MCF 10A (cell line): ENCODE results near the gene NAALADL1. TPM values are rescaled to one million over a fixed set of nuclear protein-coding genes. Genes with fewer than 3 reads are reported as not detected.

Source experiments
- BruUV-seq: library from RNA; stranded (reverse); fragments of 400-500 nt; replicated peaks from 2 replicates; lab custom pipeline; 2021; lab: Mats Ljungman, UMichigan
- CTCF ChIA-PET: fragments of 300-600 bp; sonication (Branson Sonifier 250); formaldehyde crosslinking; extraction: SDS; loops from one replicate; lab custom pipeline; 2021; ENCODE audit warnings: antibody characterized with exemption, inconsistent platforms; lab: Yijun Ruan, JAX
- POLR2A ChIA-PET: fragments of 300-600, 350-650 bp; sonication (Branson Sonifier 250); formaldehyde crosslinking; extraction: SDS; loops from one replicate; lab custom pipeline; 2020; ENCODE audit warnings: antibody characterized with exemption, inconsistent platforms; lab: Yijun Ruan, JAX
- DNase-seq: peaks from one replicate; pipeline ENCODE4 v3.0.0-alpha.2; 2018; ENCODE audit not compliant: unreplicated experiment
- H3K27ac Mint-ChIP-seq: one replicate; pipeline ENCODE4 v1.8.0; 2022; ENCODE audit warnings: mild to moderate bottlenecking, low read depth, mixed read lengths; ENCODE audit not compliant: unreplicated experiment
- H3K27me3 Mint-ChIP-seq: one replicate; pipeline ENCODE4 v1.8.0; 2022; ENCODE audit warnings: mixed read lengths; ENCODE audit not compliant: insufficient read depth, unreplicated experiment
- H3K36me3 Mint-ChIP-seq: one replicate; pipeline ENCODE4 v1.8.0; 2022; ENCODE audit warnings: mild to moderate bottlenecking, moderate library complexity, mixed read lengths; ENCODE audit not compliant: insufficient read depth, unreplicated experiment
- H3K4me1 Mint-ChIP-seq: one replicate; pipeline ENCODE4 v1.8.0; 2022; ENCODE audit warnings: mixed read lengths; ENCODE audit not compliant: insufficient read depth, unreplicated experiment
- H3K4me3 Mint-ChIP-seq: one replicate; pipeline ENCODE4 v1.8.0; 2022; ENCODE audit warnings: mild to moderate bottlenecking, moderate library complexity, mixed read lengths; ENCODE audit not compliant: unreplicated experiment
- H3K9me3 Mint-ChIP-seq: one replicate; pipeline ENCODE4 v1.8.0; 2022; ENCODE audit warnings: mixed read lengths; ENCODE audit not compliant: unreplicated experiment
- intact Hi-C: fragments of 100-400 bp; cut with micrococcal nuclease; formaldehyde crosslinking; loops from 2 replicates; pipeline ENCODE4 v1.14.1; 2022
- total RNA-seq: library from RNA; stranded (reverse); gene quantifications from 2 replicates; pipeline ENCODE4 v1.2.3, GENCODE V29; 2022
- TF ChIP-seq, protein P1 (sequence below): fragments of 200-600 bp; IDR thresholded peaks from one replicate; pipeline ENCODE4 v1.8.0; 2022; ENCODE audit warnings: antibody characterized with exemption, mild to moderate bottlenecking; ENCODE audit not compliant: unreplicated experiment

Gene NAALADL1
- total RNA-seq, 1 experiment from 2014 or later = not detected

DNA sequence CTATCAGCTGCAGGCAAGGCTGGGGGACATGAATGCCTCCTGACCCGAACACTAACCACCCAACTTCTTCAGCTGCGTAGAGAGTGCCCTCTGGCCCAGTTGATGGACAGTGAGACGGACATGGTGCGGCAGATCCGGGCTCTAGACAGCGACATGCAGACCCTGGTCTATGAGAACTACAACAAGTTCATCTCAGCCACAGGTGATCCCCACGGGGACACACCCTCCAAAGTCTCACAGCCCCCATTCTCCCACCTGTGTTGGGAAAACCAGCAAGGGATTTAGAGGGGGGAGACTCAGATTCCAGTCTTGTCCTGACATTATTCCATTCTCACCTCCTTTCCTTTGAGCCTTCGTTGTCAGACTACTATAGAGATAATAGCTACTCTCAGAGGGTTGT is 38.6 kb upstream of the NAALADL1 start:
- Mint-ChIP-seq H3K4me3 (peak overlapping the region; percentile 80), H3K9me3 (no peaks in the 10 kb centered on the region), H3K4me1 (peaks cover 10% of the 10 kb centered on the region), H3K27me3 (no peaks in the 10 kb centered on the region), H3K27ac (peak overlapping the region; percentile 89), H3K36me3 (peaks cover 3% of the 10 kb centered on the region)
- intact Hi-C loops = no loop called here
- no peak for DNase-seq
- POLR2A ChIA-PET = interaction anchor here (0.6 to 5.0 kb wide), 26 partner anchors 11 to 325 kb away, joined by 3 to 63 read pairs (median 5); partner anchors contain the start of genes ARL2, CAPN1, CDC42BPG and CDCA5
- TSS peak; percentile 54 for BruUV-seq
- TF ChIP-seq, protein P1, sequence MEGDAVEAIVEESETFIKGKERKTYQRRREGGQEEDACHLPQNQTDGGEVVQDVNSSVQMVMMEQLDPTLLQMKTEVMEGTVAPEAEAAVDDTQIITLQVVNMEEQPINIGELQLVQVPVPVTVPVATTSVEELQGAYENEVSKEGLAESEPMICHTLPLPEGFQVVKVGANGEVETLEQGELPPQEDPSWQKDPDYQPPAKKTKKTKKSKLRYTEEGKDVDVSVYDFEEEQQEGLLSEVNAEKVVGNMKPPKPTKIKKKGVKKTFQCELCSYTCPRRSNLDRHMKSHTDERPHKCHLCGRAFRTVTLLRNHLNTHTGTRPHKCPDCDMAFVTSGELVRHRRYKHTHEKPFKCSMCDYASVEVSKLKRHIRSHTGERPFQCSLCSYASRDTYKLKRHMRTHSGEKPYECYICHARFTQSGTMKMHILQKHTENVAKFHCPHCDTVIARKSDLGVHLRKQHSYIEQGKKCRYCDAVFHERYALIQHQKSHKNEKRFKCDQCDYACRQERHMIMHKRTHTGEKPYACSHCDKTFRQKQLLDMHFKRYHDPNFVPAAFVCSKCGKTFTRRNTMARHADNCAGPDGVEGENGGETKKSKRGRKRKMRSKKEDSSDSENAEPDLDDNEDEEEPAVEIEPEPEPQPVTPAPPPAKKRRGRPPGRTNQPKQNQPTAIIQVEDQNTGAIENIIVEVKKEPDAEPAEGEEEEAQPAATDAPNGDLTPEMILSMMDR = no peak
- CTCF ChIA-PET = interaction anchor here (0.6 to 9.2 kb wide), 7 partner anchors 15 to 865 kb away, joined by 3 to 94 read pairs (median 3); partner anchors contain the start of gene TM7SF2

DNA sequence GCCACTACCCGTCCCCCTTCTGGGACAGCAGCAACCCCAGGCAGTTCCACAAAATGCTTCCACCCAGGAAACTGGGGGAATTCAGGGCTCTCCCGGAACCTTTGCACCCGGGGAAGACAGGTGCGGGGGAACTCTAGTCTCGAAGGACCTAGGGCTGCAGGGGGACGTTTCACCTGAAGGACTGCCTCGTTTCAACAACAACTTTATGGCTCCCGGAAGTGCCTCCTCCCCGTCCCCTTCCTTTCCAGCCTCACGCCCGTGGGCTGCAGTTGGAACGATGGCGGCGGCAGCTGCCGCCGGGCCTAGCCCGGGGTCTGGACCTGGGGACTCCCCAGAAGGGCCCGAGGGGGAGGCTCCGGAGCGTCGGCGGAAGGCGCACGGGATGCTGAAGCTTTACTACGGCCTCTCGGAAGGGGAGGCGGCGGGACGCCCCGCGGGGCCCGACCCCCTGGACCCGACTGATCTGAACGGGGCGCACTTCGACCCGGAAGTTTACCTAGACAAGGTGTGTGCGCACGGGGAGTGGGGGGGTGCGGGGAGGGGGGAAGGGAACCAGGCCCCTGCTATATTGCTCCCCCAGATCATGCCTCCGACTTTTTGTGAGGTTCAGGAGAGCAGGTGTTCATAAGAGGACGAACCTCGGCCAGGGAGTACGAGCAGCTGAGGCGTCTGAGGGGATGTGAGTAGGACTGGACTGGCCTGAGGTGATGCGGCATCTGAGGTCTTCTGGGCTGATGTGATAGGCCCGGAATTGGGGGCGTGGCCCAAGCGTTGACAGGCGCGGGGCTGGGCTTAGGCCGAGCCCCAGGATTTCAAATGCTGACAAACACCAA is 37.8 kb upstream of the NAALADL1 start, which contains the start of gene VPS51:
VPS51 (plus strand) TSS at position 241 of the 833 bp plus-strand sequence; CDS start at position 278, 37 bp downstream.
- no peaks in the 10 kb centered on the region for H3K9me3 Mint-ChIP-seq
- TF ChIP-seq, protein P1 = no peak
- no peaks in the 10 kb centered on the region for H3K27me3 Mint-ChIP-seq
- peak within 1 kb of the TSS; percentile 80 for H3K4me3 Mint-ChIP-seq
- BruUV-seq = TSS peak; percentile 84
- intact Hi-C loops = no loop called here
- no peaks in the 10 kb centered on the region for H3K36me3 Mint-ChIP-seq
- ChIA-PET POLR2A (interaction anchor here (0.6 to 5.0 kb wide), 26 partner anchors 10 to 325 kb away, joined by 3 to 63 read pairs (median 5); partner anchors contain the start of genes ARL2, CAPN1, CDC42BPG and CDCA5), CTCF (interaction anchor here (0.5 to 9.2 kb wide), 7 partner anchors 16 to 320 kb away, joined by 3 to 94 read pairs (median 3); partner anchors contain the start of genes SF1 and TM7SF2)
- H3K4me1 Mint-ChIP-seq = peaks cover 10% of the 10 kb centered on the region
- peak; percentile 88 for DNase-seq
- H3K27ac Mint-ChIP-seq = peak within 1 kb of the TSS; percentile 89

DNA sequence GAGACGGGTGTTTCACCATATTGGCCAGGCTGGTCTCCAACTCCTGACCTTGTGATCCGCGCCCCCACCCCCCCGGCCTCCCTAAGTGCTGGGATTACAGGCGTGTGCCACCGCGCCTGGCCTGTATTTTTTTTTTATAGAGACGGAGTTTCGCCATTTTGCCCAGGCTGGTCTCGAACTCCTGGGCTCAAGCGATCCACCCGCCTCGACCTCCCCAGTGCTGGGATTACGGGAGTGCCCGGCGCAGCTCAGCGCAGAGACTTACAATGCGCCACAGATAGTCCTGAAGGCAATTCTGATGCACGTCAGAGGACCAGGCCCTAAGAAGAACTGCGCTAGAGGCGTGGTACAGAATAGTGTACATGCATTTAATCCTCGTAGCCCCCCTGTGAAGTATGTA is 37.1 kb upstream of the NAALADL1 start:
- no TSS peak for BruUV-seq
- intact Hi-C loops = no loop called here
- no peaks in the 10 kb centered on the region for H3K36me3 Mint-ChIP-seq
- peak overlapping the region; percentile 80 for H3K4me3 Mint-ChIP-seq
- TF ChIP-seq, protein P1 = no peak
- no peak for DNase-seq
- no peaks in the 10 kb centered on the region for H3K9me3 Mint-ChIP-seq
- H3K4me1 Mint-ChIP-seq = peaks cover 10% of the 10 kb centered on the region
- no peaks in the 10 kb centered on the region for H3K27me3 Mint-ChIP-seq
- POLR2A ChIA-PET = interaction anchor here (1.0 to 3.4 kb wide), 8 partner anchors 10 to 252 kb away, joined by 3 to 28 read pairs (median 6); partner anchors contain the start of genes ARL2, CDC42BPG, FAU and MRPL49
- CTCF ChIA-PET = interaction anchor here (0.7 to 9.2 kb wide), 4 partner anchors 17 to 325 kb away, joined by 3 to 94 read pairs (median 4); partner anchors contain the start of gene TM7SF2
- H3K27ac Mint-ChIP-seq = peak overlapping the region; percentile 89

DNA sequence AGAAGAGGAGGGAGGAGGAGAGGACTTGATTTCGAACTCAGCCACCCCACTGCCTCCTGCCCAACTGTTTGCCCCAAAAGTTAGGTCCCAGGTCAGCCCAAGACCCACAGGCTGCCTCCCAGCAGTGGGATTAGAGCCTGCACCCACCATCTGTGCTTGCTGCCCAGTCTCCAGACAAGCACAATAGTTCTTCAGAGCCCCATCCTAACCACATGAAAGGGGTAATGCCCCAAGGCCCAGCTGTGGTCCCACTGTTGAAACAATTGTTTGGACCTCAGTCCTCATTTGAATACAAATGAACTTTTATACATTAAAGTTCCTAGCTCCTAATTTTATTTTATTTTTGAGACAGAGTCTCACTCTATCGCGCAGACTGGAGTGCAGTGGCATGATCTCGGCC is 32.3 kb upstream of the NAALADL1 start:
- H3K27me3 Mint-ChIP-seq = no peaks in the 10 kb centered on the region
- peaks cover 23% of the 10 kb centered on the region for H3K36me3 Mint-ChIP-seq
- DNase-seq = no peak
- TF ChIP-seq, protein P1 = no peak
- ChIA-PET POLR2A (interaction anchor here (0.7 to 1.3 kb wide), 3 partner anchors 22 to 44 kb away, joined by 3 read pairs; no protein-coding TSS in a partner anchor), CTCF (interaction anchor here (0.6 to 0.9 kb wide), 5 partner anchors 68 to 236 kb away, joined by 3 to 6 read pairs (median 4); partner anchors contain the start of genes ARL2 and PPP2R5B)
- no peak overlapping the region for H3K27ac Mint-ChIP-seq
- H3K4me1 Mint-ChIP-seq = peaks cover 4% of the 10 kb centered on the region
- intact Hi-C loops = no loop called here
- no TSS peak for BruUV-seq
- H3K4me3 Mint-ChIP-seq = no peak overlapping the region
- H3K9me3 Mint-ChIP-seq = no peaks in the 10 kb centered on the region
